Iris pigment epithelial cell (primary cell): ENCODE measurements around the gene NPR1.
A peak's percentile ranks its signal among the peaks of the same experiment; 100 is the strongest.
"Not testable (repeated sequence)": the region's sequence is repeated elsewhere in the genome, so short reads cannot be mapped to it uniquely, and the experiment has no call there.

Source experiments
- DNase-seq: peaks from one replicate; pipeline ENCODE4 v3.0.0-alpha.2; 2011; ENCODE audit warnings: low read depth

NPR1 gene

DNA sequence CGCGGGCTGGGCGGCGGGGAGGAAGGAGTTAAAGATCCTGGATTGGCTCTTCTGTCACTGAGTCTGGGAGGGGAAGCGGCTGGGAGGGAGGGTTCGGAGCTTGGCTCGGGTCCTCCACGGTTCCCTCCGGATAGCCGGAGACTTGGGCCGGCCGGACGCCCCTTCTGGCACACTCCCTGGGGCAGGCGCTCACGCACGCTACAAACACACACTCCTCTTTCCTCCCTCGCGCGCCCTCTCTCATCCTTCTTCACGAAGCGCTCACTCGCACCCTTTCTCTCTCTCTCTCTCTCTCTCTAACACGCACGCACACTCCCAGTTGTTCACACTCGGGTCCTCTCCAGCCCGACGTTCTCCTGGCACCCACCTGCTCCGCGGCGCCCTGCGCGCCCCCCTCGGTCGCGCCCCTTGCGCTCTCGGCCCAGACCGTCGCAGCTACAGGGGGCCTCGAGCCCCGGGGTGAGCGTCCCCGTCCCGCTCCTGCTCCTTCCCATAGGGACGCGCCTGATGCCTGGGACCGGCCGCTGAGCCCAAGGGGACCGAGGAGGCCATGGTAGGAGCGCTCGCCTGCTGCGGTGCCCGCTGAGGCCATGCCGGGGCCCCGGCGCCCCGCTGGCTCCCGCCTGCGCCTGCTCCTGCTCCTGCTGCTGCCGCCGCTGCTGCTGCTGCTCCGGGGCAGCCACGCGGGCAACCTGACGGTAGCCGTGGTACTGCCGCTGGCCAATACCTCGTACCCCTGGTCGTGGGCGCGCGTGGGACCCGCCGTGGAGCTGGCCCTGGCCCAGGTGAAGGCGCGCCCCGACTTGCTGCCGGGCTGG, at the start of gene NPR1:
NPR1 (plus strand) TSS at position 170 of the 818 bp plus-strand sequence; CDS start at position 591, 421 bp downstream.
- DNase-seq = no peak

DNA sequence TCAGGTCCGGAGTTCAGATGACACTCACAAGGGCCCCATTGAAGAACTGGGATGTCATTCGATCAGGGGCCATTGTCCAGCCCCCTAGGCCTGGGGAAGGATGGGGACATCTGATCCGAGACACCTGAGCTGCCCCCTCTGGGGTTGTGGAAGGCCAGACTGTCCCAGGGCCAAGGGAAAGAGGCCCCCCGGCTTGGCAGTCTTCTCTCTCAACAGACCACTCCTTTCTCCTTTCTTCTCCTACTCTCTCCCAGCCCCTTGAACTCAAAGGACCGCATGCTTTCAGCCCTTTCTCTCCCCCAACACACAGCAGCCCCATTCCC, 49.2 kb upstream of the NPR1 start:
- DNase-seq = no peak

DNA sequence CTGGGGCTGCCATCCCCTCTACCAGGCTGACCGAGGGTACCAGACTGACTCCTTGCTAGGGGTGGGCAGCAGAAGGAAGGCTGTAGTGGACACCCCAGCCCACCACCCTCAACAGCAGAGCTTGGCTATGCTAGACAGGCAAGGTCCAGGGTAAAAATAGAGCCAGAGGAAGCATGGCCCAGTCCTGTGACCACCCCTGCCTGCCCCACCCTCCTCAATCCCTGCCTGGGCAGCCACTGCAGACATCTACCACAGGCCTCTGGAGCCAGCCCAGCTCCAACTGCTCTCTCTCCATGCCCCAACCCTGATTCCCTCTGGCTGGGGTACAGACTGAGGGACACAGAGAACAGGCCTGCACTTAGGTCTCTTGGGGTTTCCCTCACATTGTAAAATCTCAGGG, 48.5 kb upstream of the NPR1 start:
- DNase-seq = no peak

DNA sequence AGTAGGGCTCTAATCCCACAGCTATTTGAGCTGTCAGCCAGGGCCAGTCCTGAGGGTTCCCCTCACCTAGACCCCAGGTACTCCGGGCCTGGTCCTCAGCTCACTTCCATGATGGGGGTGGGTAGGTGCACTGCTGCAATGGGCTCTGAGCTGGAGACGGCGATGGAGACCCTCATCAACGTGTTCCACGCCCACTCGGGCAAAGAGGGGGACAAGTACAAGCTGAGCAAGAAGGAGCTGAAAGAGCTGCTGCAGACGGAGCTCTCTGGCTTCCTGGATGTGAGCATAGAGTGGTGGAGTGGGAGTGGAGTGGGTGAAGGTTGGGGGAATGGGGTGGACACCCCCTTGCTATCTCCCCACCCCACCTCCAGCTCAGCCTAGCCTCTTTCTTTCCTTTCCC, 48.1 kb upstream of the NPR1 start:
- no peak for DNase-seq

DNA sequence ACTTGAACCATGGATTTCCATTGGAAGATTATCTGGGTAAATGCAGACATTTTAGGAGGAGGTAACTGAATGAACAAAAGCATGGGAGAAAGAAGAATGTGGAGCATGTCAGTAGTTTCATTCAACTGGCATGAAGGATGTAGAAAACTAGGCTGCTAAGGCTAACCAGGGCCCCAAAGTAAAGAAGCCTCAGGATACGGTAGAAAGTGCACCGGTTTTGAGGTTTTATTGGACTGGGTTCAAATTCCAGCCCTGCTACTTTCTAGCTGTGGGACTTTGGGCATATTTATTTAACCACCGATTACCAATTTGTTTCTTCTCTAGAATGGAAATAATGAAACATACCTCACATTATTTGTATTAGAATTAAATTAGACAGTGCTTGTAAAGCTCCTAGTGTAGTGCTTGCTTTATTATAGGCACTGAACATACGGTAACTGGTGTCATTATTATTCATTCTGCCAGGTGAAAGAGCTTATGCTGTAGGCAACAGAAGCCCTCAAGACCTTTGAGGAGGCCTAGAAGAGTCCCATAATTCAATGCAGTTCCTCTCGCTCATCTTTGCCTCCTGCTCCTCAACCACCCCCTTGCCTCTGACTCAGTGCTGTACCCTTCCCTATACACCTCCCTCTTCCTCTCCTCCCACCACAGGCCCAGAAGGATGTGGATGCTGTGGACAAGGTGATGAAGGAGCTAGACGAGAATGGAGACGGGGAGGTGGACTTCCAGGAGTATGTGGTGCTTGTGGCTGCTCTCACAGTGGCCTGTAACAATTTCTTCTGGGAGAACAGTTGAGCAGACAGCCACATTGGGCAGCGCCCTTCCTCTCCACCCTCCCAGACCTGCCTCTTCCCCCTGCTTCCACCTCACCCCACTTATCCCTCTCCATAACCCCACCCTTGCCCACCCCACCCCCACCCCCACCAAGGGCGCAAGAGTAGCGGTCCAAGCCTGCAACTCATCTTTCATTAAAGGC, 47.2 kb upstream of the NPR1 start:
- DNase-seq = no peak

DNA sequence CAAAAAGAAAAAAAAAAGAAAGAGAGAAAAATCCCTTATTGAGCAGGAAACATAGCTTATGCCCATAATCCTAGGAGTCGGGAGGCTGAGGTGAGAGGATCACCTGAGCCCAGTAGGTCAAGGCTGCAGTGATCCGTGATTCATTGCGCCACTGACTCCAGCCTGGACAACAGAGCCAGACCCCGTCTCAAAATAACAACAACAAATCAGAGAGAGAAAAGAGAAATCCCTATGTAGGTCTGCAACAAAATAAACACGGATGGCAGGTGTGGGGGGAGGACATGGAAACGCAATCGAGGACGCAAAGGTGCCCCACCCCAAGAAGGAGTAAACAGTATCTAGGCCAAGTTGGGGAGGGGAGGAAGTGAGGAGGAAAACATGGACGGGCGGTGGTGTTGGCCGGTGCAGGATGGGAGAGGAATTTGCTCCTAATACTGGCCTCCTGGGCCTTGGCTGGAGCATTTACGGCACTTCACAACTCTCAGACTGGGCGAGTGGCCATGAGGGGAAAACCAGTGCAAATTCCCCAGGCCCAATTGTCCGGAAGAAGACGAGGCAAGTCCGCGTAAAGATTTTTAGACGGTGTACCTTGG, 45.2 kb upstream of the NPR1 start:
- no peak for DNase-seq

DNA sequence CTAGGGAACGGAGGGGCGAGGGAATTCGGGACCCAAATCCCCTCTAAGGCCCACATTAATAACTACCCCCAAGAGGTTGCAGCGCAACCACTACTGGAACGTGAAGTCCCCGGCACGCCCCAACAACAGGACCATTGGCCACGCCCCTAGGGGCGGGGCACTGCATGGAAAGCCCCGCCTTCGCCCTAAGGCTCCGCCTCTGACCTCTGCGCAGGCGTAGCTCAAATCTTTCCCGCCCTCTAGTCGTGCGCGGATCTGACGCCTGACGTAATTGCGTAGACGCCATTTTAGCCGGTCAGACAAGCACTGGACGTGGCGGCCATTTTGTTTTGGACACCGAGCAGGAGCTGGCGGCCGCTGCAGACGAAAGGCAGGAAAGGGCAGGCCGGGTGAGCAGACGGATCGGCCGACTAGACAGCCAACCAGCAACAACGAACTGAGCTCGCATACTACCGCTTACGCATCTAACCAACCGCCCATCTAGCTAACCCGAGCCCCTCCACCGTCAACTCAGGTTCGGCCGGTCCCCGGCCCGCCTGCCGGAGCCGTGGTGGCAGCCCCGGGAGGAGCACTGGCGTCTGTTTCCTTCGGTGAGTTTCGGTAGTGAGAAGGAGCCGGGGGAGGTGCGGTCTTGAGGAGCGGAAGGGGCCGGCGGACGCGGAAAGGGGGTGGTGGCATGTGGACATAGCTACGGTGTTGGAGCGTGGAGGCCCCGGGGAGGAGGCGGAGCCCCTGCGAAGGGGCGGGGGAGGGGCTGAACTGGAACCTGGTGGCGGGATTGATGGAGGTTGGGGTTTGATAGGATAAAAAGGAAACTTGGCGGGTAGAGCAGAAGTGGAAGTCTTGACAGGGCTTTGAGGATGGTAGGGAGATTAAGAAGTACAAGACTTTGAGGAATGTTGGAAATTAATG, 44.5 kb upstream of the NPR1 start, which contains the start of gene CHTOP:
CHTOP (plus strand) TSS at position 313 of the 912 bp plus-strand sequence. CDS start 2,523 bp downstream, outside the sequence.
- peak; percentile 98 for DNase-seq

DNA sequence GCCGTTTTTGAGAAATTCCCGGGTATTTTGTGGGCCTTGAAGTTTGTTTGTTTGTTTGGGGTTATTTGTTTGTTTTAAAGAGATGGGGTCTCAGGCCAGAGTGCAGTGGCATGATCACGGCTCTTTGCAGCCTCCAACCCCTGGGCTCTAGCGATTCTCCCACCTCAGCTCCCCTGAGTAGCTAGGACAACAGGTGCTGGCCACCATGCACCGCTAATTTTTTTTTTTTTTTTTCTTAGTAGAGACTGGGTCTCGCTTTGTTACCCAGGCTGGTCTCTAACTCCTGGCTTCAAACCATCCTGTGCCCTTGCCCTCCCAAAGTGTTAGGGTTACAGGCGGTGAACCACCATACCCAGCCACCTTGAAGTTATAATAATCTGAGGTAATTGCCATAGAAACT, 42.6 kb upstream of the NPR1 start:
- DNase-seq = no peak

DNA sequence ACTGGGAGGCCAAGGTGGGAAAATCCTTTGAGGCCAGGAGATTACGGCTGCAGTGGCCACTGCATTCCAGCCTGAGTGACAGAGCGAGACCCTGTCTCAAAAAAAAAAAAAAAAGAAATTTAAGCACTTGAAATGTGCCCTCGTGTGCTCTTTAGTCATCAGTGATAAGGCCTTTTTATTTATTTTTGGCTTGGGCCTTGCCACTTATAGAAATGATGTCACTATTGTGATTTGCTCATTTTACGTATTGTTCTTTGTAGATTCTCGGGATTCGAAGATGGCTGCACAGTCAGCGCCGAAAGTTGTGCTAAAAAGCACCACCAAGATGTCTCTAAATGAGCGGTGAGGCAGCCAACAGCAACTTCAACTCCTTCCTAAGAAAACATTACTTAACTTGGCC, 42.2 kb upstream of the NPR1 start:
- no peak for DNase-seq

DNA sequence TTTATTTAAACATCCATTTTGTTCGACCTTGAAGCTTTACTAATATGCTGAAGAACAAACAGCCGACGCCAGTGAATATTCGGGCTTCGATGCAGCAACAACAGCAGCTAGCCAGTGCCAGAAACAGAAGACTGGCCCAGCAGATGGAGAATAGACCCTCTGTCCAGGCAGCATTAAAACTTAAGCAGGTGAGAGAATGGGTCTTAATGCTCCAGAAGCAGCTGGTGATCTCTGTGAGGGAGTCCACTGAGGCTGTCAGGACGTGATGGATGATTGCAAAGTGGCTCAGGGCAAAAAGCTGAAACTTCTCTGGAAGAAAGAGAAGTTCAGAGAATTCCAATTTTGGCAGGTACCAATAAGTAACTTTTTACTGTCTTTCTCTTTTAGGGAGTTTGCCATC, 40.2 kb upstream of the NPR1 start:
- DNase-seq = no peak

DNA sequence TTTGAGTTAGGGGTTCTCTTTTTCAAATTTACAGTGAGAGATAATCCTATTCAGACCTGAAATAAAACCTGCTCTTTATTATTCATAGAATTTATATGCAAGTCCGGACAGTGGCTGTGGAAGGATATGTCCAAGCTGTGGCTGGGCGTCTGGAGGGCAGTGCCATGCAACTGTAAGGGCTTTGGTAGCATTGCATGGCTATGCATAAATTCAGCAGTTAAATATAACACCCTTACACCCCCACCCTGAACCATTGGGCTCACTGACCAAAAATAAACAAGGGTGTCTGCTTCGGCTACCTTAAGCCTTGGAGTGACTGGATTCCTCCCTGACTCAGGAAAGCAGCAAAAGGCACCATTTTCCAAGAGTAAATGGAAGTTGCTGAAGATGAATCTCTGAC, 39.2 kb upstream of the NPR1 start:
- DNase-seq = no peak

DNA sequence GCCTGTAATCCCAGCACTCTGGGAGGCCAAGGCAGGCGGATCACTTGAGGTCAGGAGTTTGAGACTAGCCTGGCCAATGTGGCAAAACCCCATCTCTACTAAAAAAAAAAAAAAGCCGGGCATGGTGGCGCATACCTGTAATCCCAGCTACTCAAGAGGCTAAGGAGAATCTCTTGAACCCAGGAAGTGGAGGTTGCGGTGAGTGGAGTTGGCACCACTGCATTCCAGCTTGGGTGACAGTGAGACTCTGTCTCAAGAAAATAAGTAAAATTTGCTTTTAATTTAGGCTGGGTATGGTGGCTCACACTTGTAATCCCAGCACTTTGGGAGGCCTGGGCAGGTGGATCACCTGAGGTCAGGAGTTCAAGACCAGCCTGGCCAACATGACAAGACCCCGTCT, 38.3 kb upstream of the NPR1 start:
- not testable (repeated sequence) for DNase-seq

DNA sequence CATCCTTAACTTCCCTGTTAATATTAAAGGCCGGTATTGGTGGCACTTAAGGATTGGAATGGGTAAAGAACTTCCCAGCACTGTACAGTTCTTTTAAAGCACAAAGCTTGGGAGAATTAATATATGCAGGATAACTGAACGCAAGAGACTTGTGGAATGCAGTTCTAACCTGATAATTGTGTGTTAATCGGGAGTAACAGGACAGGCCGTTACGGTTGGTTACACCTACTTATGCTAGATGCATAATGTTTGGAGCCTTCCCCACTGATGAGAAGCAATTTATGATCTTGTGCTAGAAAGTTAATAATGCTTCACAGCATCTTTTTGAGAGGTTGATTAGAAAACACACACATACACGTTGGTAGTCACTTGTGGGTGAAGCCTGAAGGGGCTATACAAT, 37.6 kb upstream of the NPR1 start:
- no peak for DNase-seq

DNA sequence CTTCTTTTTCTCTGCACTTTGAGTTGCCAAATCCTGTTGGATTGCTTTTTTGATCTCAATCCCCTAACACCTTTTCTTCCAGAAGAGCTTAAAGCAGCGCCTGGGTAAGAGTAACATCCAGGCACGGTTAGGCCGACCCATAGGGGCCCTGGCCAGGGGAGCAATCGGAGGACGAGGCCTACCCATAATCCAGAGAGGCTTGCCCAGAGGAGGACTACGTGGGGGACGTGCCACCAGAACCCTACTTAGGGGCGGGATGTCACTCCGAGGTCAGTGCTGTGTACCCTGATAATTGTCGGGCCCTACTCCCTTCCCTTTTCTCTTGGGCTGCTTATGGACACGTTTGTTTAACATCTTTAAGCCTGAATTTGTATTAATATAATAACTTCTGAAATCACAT, 36.3 kb upstream of the NPR1 start:
- no peak for DNase-seq

DNA sequence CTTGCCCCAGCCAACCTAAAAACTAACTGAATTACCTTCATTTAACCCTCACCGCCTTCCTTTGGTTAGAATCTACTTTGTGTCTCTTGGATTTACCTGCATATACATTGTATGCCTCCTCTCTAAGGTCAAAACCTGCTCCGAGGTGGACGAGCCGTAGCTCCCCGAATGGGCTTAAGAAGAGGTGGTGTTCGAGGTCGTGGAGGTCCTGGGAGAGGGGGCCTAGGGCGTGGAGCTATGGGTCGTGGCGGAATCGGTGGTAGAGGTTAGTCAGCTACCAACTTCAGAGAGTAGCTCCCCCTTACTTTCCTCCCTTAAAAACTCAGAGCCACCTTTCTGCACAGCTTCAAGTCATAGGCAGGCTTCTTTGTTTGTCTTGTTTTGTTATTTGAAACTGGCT, 35.4 kb upstream of the NPR1 start:
- DNase-seq = no peak

DNA sequence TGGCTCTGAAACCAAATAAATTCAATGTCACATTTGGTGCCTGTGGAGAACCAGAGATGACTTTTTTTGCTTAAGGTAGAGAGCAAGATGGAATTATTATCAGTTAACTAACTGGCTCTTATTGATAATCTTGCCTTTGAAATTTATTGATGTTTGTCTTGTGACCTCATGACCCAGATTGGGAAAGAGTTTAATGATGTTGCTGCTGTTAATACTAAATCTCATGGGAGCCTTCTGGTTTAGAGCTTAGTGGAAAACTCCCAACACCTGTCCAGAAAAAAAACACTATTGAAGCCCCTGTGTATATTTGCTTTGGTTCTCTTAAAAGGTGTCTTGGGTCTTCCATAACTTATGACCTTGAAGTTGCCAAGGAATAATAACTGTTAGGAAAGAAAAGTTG, 34.7 kb upstream of the NPR1 start:
- no peak for DNase-seq

DNA sequence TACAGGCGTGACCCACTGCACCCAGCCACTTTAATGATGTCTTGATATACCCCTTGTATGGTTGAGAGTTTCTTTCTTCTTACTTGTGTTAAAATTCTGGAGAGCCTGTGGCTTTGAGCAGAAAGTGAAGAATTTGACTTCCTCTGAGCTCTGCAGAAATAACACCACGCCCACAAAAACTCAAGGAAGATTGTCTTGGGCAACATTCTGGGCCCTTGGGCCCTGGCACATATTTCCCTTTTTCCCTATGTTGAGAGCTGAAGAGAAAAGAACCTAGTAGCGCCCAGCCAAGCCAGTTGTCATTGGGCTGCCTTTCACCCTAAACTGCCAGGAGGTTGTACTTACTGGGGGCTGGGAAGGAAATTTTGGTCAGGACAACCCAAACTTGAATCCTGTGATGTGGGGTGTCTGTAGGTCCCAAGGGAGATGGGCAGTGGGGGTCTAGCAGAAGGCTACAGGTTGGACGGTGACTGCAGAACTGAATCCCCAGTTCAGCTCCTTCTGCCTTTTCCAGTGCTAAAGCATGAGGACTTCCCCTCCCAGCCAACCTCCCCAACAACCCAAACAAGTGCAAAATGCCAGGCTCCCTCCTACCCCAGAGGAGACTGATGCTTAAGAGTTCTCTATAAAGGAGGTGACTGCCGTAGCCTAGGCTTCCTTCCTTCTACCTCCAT, 31.7 kb upstream of the NPR1 start:
- DNase-seq = no peak

DNA sequence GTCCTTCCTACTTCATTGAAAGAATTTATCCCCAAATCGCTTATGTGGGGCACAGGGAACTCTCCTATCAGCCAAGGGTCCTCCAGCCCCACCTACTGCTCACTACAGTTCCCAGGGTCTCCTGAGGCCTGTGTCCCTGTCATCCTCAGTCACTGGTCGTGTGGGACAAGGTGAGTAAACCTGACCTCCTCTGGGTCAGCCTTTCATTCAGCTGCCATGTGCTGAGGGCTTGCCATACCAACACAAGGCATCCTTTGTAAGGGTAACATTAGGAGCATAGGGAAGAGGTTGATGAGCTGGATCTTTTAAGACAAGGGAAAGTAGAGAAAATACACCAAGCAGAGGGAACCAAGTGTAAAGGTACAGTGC, 31.2 kb upstream of the NPR1 start:
- no peak for DNase-seq

DNA sequence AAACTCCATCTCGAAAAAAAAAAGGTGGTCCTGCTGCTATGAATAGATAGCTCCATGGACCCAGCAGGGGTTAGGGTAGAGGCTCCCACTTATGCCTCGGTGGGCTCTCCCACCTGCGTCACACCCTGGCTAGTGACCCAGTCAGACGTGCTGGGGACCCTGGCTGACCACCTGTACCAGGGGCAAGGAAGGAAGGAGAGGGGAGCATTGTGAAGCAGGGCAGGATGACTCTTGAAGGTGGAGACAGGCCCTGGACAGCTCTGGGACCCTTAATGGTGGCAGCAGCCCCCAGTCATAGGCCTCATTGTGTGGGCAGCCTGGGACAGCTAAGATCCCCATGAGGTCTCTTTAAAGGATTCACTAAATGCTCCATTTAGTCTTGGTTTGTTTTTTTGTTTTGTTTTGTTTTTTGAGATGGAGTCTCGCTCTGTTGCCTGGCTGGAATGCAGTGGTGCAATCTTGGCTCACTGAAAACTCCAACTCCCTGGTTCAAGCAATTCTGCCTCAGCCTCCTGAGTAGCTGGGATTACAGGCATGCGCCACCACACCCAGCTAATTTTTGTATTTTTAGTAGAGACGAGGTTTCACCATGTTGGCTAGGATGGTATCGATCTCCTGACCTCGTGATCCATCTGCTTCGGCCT, 30.4 kb upstream of the NPR1 start:
- no peak for DNase-seq

DNA sequence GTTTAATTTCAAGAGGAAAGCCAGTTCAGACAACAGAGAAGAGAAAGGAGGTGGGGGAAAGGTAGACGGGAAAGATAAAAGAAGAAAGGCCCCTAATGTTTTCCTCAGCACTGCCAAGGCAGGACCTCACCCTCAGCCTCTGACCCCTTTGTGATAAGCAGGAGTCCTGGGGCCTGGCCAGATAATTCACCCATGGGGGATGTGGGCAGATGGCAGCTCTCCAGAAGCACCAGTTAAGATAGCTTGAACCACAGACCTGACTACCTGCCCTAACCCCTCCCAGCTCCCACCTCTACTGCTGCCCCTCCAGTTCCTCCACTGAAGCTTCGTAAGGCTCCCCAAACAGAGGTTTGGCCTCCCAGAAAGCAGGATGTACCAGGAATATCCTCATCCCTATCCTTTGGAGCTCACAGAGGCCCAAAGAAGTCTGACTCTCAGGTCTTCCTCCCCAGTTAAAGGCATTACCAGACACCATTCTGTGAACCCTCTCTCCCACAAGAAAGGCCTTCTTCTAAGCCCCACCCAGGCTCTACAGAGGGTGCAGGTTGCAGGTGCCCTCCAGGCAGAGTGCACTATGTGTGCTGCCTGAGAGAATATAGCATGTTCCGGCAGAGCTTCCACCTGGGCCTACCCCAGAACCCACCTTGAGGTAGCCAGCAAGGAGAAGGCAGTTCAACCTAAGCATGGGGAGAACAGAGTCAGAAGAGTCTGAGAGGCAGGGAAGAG, 29.2 kb upstream of the NPR1 start:
- no peak for DNase-seq
